ENCODE results near the gene RCAN2.

Gene RCAN2

DNA sequence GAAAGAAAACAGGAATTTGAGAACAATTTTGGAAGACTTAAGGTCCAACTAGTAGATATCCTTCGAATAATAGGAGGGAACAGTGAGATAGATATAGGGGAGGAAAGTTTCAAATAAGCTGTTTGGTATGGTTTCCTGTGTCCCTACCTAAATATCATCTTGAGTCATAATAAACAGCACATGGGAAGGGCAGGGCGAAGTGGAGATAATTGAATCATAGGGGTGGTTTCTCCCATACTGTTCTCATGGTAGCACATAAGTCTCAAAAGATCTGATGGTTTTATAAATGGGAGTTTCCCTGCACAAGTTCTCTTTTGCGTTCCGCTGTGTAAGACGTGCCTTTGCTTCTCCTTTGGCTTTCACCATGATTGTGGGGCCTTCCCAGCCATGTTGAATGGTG, 281.0 kb downstream of the RCAN2 start:
- Histone ChIP-seq H3K4me1 (no peaks in the 10 kb centered on the region), H3K4me3 (no peak overlapping the region), H3K36me3 (replicated peaks) (no peaks in the 10 kb centered on the region), H3K9me3 (no peaks in the 10 kb centered on the region), H3K27me3 (ENCODE audit: low read depth) (no peaks in the 10 kb centered on the region)
- in situ Hi-C loops (cut with MboI; ENCODE audit: low sequenced_read_pairs), result no loop called here
- DNase-seq (ENCODE audit: low spot score in 2 of 2), result no peak

DNA sequence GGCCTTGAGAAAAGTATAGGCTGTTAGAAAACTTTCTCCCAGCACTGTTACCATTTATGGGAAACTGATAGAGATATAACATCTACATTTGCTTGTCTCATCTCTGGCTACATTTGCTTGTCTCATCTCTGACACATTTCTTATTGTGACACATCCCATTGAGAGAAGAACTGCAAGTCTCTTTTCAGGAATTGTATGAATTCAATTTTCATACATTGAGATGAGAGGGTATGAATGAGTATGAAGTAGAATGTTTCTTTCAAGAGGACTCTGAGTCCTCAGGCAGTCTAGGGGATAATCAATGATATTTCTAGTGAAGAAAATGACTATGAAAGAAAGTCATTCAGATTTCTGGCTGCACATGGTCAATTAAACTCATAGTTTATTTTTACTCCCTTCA, 282.9 kb downstream of the RCAN2 start:
- in situ Hi-C loops (cut with MboI; ENCODE audit: low sequenced_read_pairs), result no loop called here
- Histone ChIP-seq H3K4me3 (no peak overlapping the region), H3K9me3 (no peaks in the 10 kb centered on the region)

DNA sequence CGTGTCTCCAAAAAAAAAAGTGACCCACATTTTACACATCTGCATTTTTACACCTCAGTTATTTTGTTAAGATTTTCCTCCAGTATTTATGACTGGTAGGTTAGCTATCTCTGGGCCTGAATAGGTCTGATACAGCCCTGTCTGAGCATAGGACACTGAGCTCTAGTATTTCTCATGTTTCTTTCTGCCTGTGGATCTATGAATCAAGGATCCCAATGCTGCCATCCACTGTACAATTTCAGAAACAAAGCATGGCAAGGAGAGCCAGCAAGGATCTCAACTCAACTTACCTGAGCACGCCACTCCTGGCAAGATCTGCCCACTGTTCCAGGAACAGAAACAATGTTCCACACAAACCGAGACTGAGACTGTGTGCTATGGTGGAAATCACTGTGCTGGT, 284.1 kb downstream of the RCAN2 start:
- Histone ChIP-seq H3K4me1 (no peaks in the 10 kb centered on the region), H3K9me3 (no peaks in the 10 kb centered on the region), H3K36me3 (replicated peaks) (no peaks in the 10 kb centered on the region), H3K27me3 (ENCODE audit: low read depth) (no peaks in the 10 kb centered on the region), H3K4me3 (no peak overlapping the region)
- DNase-seq (ENCODE audit: low spot score in 2 of 2), result no peak
- in situ Hi-C loops (cut with MboI; ENCODE audit: low sequenced_read_pairs), result no loop called here

More for the DNA sequence above, 282.9 kb downstream of the RCAN2 start:
- Histone ChIP-seq H3K27me3 (ENCODE audit: low read depth) (no peaks in the 10 kb centered on the region), H3K4me1 (no peaks in the 10 kb centered on the region), H3K36me3 (replicated peaks) (no peaks in the 10 kb centered on the region)
- no peak for DNase-seq (ENCODE audit: low spot score in 2 of 2)

DNA sequence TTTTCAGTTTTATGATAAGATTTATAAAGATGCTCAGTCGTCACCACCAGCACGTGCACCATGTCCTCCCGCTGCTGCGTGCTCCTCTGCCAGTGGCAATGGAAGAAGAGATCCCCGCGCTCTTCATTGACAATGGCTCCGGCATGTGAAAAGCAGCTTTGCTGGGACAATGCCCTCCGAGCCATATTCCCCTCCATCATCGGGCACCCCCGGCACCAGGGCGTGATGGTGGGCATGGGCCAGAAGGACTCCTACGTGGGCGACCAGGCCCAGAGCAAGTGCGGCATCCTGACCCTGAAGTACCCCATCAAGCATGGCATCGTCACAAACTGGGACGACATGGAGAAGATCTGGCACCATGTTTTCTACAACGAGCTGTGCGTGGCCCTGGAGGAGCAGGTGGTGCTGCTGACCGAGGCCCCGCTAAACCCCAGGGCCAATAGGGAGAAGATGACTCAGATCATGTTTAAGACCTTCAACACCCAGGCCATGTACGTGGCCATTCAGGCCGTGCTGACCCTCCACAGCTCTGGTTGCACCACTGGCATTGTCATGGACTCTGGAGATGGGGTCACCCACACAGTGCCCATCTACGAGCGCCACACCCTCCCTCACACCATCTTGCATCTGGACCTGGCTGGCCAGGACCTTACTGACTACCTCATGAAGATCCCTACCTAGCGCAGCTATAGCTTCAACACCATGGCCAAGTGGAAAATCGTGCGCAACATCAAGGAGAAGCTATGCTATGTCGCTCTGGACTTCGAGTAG, 286.2 kb downstream of the RCAN2 start:
- DNase-seq (ENCODE audit: low spot score in 2 of 2), result no peak
- in situ Hi-C loops (cut with MboI; ENCODE audit: low sequenced_read_pairs), result no loop called here
- no peaks in the 10 kb centered on the region for H3K4me1 ChIP-seq
- no peaks in the 10 kb centered on the region for H3K27me3 ChIP-seq (ENCODE audit: low read depth)
- H3K9me3 ChIP-seq, result no peaks in the 10 kb centered on the region
- no peaks in the 10 kb centered on the region for H3K36me3 ChIP-seq (replicated peaks)
- H3K4me3 ChIP-seq, result no peak overlapping the region

DNA sequence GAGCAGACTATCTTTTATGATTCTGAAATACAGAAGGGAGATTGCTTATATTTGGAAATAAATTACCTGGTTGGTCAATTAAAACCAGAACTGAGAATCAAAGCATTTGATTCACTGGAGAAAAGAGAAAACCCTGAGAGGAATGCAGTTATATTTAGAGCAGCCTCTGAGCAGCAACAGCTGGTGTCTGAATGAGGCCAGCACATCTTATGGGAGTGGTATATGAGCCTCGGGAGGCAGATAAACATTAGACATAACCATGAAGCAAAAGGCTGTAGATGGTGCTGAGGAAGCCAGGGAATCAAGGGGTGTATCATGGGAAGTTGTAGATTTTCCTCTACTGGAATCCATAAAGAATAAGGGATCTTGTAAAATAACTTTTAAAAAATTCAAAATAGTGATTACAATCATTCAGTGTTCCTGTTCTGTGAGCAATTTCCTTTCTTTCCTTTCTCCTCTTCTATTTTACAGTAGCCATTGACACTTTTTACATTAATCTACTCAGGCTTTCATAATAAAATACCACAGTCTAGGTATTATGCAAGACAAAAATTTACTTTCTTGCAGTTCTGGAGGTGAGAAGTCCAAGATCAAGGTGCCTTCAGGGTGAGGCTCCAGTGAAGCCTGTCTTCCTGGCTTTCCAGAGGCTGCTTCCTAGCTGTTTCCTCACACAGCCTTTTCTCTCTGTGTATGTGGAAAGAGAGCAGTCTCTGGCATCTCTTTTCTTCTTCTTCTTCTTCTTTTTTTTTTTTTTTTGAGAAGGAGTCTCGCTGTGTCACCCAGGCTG, 287.7 kb downstream of the RCAN2 start:
- Histone ChIP-seq H3K4me3 (no peak overlapping the region), H3K4me1 (no peaks in the 10 kb centered on the region), H3K9me3 (no peaks in the 10 kb centered on the region), H3K27me3 (ENCODE audit: low read depth) (no peaks in the 10 kb centered on the region), H3K36me3 (replicated peaks) (no peaks in the 10 kb centered on the region)
- in situ Hi-C loops (cut with MboI; ENCODE audit: low sequenced_read_pairs), result no loop called here
- no peak for DNase-seq (ENCODE audit: low spot score in 2 of 2)

DNA sequence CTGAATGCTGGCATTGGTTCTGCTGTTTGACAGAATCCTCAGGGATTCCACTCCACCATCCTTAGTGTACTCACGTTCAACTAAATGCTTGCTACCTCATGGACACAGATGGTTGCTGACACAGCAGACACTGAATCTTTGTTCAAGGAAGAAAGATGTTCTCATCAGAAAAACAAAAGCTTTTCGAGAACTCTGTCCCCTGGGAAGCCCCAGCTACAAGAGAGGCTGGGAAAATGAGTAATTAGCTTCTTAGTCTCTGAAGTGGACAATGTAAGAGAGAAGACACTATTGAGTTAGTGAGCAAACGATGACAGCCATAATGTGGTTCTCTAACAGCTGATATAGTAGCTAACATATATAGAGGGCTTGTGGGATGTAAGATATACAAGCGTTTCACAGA, 289.5 kb downstream of the RCAN2 start:
- no peak for DNase-seq (ENCODE audit: low spot score in 2 of 2)
- no peaks in the 10 kb centered on the region; the same call in 1 of the 2 replicates for H3K4me1 ChIP-seq
- H3K9me3 ChIP-seq, result no peaks in the 10 kb centered on the region
- in situ Hi-C loops (cut with MboI; ENCODE audit: low sequenced_read_pairs), result no loop called here
- no peaks in the 10 kb centered on the region for H3K36me3 ChIP-seq (replicated peaks)
- no peak overlapping the region for H3K4me3 ChIP-seq
- no peaks in the 10 kb centered on the region for H3K27me3 ChIP-seq (ENCODE audit: low read depth)

DNA sequence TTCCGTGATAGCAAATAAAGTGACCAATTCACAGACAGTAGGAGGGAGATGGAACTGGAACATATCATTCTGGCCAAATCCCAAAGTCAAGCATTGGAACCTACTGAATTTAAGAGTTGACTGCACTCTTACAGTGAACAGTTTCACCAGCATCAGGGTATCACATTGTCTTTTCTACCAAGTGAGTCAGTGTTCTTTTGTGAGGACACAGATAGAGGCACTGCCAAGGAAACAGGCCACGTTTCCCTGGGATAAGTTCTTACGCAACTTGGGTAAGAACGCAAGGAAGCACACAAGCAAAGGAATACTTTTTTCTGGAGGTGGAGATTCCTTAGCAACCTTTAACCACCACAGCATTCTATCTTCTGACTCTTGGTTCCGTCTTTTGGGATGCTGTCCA, 291.9 kb downstream of the RCAN2 start:
- Histone ChIP-seq H3K27me3 (ENCODE audit: low read depth) (no peaks in the 10 kb centered on the region), H3K4me3 (no peak overlapping the region), H3K36me3 (replicated peaks) (no peaks in the 10 kb centered on the region), H3K9me3 (no peaks in the 10 kb centered on the region), H3K4me1 (no peaks in the 10 kb centered on the region; the same call in 1 of the 2 replicates)
- in situ Hi-C loops (cut with MboI; ENCODE audit: low sequenced_read_pairs), result no loop called here
- no peak for DNase-seq (ENCODE audit: low spot score in 2 of 2)

DNA sequence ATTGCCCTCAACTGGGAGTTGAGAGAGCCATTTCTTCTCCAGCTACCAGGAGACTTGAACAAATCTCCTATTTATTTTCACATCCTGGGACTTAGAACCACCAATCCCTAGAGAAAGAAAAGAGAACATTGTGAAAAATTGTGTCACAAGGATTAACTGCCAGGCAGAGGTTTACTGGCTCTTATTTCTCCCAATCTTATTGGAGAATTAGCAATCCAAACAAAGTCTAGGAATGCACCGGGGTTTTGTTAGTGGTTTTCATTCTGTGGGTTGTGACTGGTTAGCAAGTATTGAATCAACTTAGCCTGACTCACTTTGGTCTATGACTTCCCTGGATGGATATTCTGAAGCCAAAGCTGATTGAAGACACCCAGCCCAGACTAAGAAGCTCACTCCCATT, 299.3 kb downstream of the RCAN2 start:
- in situ Hi-C loops (cut with MboI; ENCODE audit: low sequenced_read_pairs), result no loop called here
- H3K27me3 ChIP-seq (ENCODE audit: low read depth), result no peaks in the 10 kb centered on the region; the same call in 1 of the 2 replicates
- no peak overlapping the region for H3K4me3 ChIP-seq
- H3K4me1 ChIP-seq, result no peaks in the 10 kb centered on the region
- H3K9me3 ChIP-seq, result no peaks in the 10 kb centered on the region
- no peaks in the 10 kb centered on the region for H3K36me3 ChIP-seq (replicated peaks)
- no peak for DNase-seq (ENCODE audit: low spot score in 2 of 2)

DNA sequence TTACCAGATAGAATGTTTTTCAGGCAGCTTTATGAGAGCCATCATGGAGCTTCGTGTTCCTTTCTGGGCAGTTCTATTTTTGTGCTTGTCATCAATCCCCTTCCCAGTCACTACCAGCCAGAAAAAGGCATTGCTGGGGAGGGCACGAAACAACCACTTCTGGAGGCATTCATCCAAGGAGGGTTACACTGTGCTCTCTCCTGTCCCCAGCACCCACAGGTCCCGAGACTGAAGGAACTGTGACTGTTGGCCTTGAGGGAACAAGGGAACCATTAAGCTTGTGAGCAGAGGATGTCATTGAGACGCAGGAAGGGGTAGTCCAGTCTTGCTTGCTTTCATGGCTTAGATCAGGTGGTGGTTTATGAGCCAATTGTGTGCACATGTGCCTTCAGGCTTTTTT, 300.4 kb downstream of the RCAN2 start:
- Histone ChIP-seq H3K4me1 (no peaks in the 10 kb centered on the region), H3K36me3 (replicated peaks) (no peaks in the 10 kb centered on the region), H3K27me3 (ENCODE audit: low read depth) (no peaks in the 10 kb centered on the region; the same call in 1 of the 2 replicates), H3K4me3 (no peak overlapping the region), H3K9me3 (no peaks in the 10 kb centered on the region)
- in situ Hi-C loops (cut with MboI; ENCODE audit: low sequenced_read_pairs), result no loop called here
- no peak for DNase-seq (ENCODE audit: low spot score in 2 of 2)

DNA sequence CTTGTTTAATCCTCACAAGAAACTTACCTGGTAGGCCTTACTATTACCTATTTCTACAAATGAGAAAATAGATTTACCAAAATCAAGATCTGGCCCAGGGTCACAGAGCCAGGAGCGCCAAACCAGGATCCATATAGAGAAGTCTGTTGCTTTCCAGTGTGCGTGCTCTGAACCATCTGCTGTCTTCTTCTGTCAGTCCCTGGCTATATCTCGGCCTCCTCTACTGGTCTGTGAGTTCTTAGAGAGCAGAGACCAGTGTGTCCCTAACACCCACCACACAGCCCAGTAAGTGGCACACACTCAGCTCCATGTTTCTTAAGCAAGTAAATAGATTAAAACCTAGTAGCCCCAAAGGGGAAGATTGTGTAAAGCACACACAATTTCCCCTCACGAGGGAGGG, 301.5 kb downstream of the RCAN2 start:
- in situ Hi-C loops (cut with MboI; ENCODE audit: low sequenced_read_pairs), result no loop called here

DNA sequence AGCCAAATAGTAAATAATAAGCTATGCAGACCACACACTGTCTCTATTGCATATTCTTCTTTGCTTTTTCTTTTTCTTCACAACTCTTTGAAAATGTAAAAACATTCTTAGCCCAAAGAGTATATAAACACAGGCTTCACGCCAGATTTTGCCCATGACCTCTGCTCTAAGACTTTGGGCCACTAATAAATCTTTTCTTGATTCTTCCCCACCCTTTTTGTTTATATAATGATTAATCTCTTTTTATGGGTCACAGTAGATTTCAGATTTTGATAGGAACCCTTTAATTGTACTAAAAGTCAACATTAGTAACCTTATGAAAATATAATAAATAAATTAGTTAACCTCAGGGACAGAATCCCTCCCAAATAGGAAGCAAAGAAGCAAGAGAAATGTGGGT, 304.7 kb downstream of the RCAN2 start:
- no peaks in the 10 kb centered on the region for H3K4me1 ChIP-seq
- H3K9me3 ChIP-seq, result no peaks in the 10 kb centered on the region
- H3K4me3 ChIP-seq, result no peak overlapping the region
- peaks cover 7% of the 10 kb centered on the region for H3K27me3 ChIP-seq (ENCODE audit: low read depth)
- DNase-seq (ENCODE audit: low spot score in 2 of 2), result no peak
- in situ Hi-C loops (cut with MboI; ENCODE audit: low sequenced_read_pairs), result no loop called here
- no peaks in the 10 kb centered on the region for H3K36me3 ChIP-seq (replicated peaks)

More for the DNA sequence above, 301.5 kb downstream of the RCAN2 start:
- no peaks in the 10 kb centered on the region for H3K9me3 ChIP-seq
- no peaks in the 10 kb centered on the region; the same call in 1 of the 2 replicates for H3K27me3 ChIP-seq (ENCODE audit: low read depth)
- no peak for DNase-seq (ENCODE audit: low spot score in 2 of 2)
- H3K4me3 ChIP-seq, result no peak overlapping the region
- no peaks in the 10 kb centered on the region for H3K4me1 ChIP-seq
- no peaks in the 10 kb centered on the region for H3K36me3 ChIP-seq (replicated peaks)

DNA sequence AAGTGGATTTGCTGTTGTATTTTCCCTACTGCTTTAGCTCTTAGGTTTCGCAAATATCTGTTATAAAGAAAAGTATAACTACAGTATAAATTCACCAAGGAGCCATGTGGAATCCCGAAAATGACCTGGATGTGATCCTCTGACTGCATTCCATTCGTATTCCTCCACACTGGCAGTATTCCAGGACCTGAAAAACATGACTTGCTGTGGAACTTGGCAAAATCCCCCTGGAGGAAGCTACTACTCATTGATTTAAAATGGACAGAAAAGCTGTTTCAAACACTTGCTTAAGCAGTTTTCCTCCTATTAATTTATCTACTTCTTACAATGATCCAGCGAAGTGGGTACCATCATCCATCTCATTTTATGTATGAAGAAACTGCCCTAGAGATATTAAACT, 307.1 kb downstream of the RCAN2 start:
- in situ Hi-C loops (cut with MboI; ENCODE audit: low sequenced_read_pairs), result no loop called here

DNA sequence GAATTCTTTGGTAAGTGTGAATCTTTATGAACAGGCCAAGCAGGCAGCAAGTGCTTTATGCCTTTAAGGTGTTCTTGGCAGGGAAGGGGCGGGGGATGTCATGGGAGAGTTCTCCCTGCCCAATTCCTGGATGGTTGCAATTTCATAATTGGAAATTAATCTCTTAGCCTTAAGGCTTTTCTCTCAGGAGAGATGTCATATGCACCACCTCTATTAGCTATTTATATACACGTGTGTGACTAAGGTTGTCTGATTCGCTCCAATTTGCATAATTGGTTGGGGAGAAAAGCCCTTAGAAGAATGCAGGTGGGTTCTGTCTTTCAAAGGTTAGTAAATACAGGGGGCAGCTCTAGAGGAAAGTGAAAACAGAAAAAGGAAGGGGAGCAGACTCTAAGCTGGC, 315.3 kb downstream of the RCAN2 start:
- Histone ChIP-seq H3K4me1 (no peaks in the 10 kb centered on the region), H3K4me3 (no peak overlapping the region), H3K36me3 (replicated peaks) (no peaks in the 10 kb centered on the region), H3K9me3 (no peaks in the 10 kb centered on the region), H3K27me3 (ENCODE audit: low read depth) (no peaks in the 10 kb centered on the region)
- in situ Hi-C loops (cut with MboI; ENCODE audit: low sequenced_read_pairs), result no loop called here
- no peak for DNase-seq (ENCODE audit: low spot score in 2 of 2)

More for the DNA sequence above, 307.1 kb downstream of the RCAN2 start:
- H3K36me3 ChIP-seq (replicated peaks), result no peaks in the 10 kb centered on the region
- peaks cover 7% of the 10 kb centered on the region for H3K27me3 ChIP-seq (ENCODE audit: low read depth)
- H3K4me3 ChIP-seq, result no peak overlapping the region
- no peak for DNase-seq (ENCODE audit: low spot score in 2 of 2)
- no peaks in the 10 kb centered on the region for H3K9me3 ChIP-seq
- no peaks in the 10 kb centered on the region for H3K4me1 ChIP-seq

DNA sequence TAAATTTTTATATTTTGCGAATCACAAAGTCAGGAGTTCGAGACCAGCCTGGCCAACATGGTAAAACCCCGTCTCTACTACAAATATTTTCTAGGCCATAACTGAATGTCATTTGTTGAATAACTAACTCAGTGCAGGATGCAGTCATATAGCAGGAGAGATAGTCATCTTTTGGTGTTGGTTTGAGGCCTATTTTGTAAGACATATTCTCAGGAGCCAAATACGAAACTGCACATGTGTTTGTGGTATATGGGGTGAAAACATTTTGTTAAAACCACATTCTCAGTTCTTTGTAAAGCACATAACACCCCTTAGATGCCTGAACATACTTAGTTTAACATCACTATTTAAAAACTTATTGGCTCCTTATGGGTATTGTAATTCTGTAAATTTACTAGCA, 315.8 kb downstream of the RCAN2 start:
- in situ Hi-C loops (cut with MboI; ENCODE audit: low sequenced_read_pairs), result no loop called here
- H3K9me3 ChIP-seq, result no peaks in the 10 kb centered on the region
- no peaks in the 10 kb centered on the region for H3K4me1 ChIP-seq
- H3K36me3 ChIP-seq (replicated peaks), result no peaks in the 10 kb centered on the region
- H3K27me3 ChIP-seq (ENCODE audit: low read depth), result no peaks in the 10 kb centered on the region
- H3K4me3 ChIP-seq, result no peak overlapping the region
- no peak for DNase-seq (ENCODE audit: low spot score in 2 of 2)
